Endothelial cell of umbilical vein (primary cell): Measurements from ENCODE around the gene HDAC3.

Source experiments
- EZH2 ChIP-seq: IDR thresholded peaks from 2 replicates; pipeline ENCODE4 v1.6.1; 2012; ENCODE audit warnings: borderline replicate concordance, low read depth, mild to moderate bottlenecking, moderate library complexity, low read length, inconsistent platforms; ENCODE audit not compliant: severe bottlenecking
- FOS ChIP-seq: IDR thresholded peaks from 2 replicates; pipeline ENCODE4 v1.6.1; 2011; ENCODE audit warnings: mild to moderate bottlenecking, low read length, moderate library complexity, borderline replicate concordance; ENCODE audit not compliant: insufficient read depth
- MYC ChIP-seq: IDR thresholded peaks from one replicate; pipeline ENCODE4 v1.6.1; 2011; ENCODE audit warnings: mild to moderate bottlenecking, low read depth, low read length
- POLR2A ChIP-seq: IDR thresholded peaks from 2 replicates; pipeline ENCODE4 v1.6.1; 2012; ENCODE audit warnings: low read depth, mild to moderate bottlenecking, control low read depth, low read length
- POLR2AphosphoS5 ChIP-seq: IDR thresholded peaks from 2 replicates; pipeline ENCODE4 v1.6.1; 2012; ENCODE audit warnings: low read depth, mild to moderate bottlenecking, control low read depth, low read length, moderate library complexity; ENCODE audit not compliant: insufficient read depth
- TF ChIP-seq, protein P1 (sequence below), 2 donors: IDR thresholded peaks; 1 replicate in 1 of 2; 2 replicates in 1 of 2; pipeline ENCODE4 v1.5.1; 2011; ENCODE audit warnings: low read length in 2 of 2, mild to moderate bottlenecking in 2 of 2, moderate library complexity in 2 of 2, control low read depth in 1 of 2, inconsistent platforms in 1 of 2, low read depth in 1 of 2; ENCODE audit not compliant: insufficient read depth in 1 of 2; ENCODE audit errors: extremely low read depth in 1 of 2

DNA sequence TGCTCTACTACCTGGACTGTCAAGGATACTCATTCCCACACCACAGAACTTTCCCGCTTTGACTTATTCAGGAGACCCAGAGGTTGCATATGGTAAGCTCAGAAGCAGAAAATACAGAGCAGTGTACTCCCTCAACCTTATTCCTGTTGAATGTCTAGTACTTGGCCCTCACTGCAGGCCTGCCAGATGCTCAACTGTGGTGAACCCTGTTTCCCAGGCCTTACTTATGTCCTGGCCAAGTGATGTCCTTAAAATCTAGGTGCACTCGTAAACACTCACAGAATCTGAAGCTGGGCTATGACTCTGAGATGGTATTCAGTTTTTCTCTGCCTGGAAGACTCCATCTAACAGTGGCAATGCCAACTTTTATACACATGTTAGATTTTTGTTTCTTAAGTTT, 38.8 kb downstream of the HDAC3 start:
- TF ChIP-seq, protein P1, sequence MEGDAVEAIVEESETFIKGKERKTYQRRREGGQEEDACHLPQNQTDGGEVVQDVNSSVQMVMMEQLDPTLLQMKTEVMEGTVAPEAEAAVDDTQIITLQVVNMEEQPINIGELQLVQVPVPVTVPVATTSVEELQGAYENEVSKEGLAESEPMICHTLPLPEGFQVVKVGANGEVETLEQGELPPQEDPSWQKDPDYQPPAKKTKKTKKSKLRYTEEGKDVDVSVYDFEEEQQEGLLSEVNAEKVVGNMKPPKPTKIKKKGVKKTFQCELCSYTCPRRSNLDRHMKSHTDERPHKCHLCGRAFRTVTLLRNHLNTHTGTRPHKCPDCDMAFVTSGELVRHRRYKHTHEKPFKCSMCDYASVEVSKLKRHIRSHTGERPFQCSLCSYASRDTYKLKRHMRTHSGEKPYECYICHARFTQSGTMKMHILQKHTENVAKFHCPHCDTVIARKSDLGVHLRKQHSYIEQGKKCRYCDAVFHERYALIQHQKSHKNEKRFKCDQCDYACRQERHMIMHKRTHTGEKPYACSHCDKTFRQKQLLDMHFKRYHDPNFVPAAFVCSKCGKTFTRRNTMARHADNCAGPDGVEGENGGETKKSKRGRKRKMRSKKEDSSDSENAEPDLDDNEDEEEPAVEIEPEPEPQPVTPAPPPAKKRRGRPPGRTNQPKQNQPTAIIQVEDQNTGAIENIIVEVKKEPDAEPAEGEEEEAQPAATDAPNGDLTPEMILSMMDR (IDR thresholded peaks at IDR 0.05; ENCODE audit: extremely low read depth in 1 of 2, insufficient read depth in 1 of 2, low read depth in 1 of 2, low read length in 2 of 2) = no peak
- TF ChIP-seq POLR2AphosphoS5 = no peak
- TF ChIP-seq EZH2 = no peak
- TF ChIP-seq MYC = no peak
- no peak for TF ChIP-seq FOS
- TF ChIP-seq POLR2A = no peak
